Measurements from ENCODE around the gene CDK11A. TPM values are rescaled to one million over a fixed set of nuclear protein-coding genes. Genes with fewer than 3 reads are reported as not detected.
"Not testable (repeated sequence)": the region's sequence is repeated elsewhere in the genome, so short reads cannot be mapped to it uniquely, and the experiment has no call there.

CDK11A gene
- total and polyA plus RNA-seq, 5 donors from 2014 or later = 10.2 to 212 (median 15.6) TPM

DNA sequence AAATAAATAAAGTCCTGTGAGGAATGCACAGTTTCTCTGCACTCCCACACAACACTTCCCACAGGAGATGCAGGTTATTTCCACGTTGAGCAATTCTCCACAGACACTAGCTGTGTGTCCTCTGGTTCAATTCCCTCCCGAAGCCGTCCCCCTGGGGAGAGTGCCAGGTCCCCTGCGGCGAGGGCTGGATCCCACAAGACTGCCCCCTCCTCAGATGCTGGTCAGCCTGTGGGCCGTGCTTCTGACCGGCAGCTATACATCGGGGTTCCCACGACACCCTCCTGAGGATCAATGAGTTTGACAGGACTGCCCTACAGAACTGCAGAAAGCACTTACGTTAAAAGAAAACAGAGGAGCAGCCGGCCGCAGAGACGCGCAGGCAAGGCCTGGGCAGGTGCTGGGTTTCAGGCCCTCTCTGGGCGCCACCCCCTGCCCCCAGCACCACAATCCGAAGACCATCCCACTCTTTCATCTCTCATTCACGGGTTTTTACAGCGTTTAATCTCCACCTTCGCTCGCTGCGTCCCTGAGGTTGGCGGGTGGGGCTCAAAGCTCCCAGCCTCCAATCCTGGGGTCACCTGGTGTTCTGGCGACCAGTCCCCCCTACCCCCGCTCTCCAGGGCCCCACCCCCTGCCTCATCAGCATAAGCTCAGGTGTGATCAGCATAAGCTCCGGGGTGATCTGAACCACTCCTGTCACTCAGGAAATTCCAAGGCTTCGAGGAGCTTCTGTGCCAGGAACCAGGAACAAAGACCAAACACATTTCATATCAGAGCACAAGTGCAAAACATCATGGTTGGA lies 40.9 kb downstream of the CDK11A start:
- Histone ChIP-seq H3K27me3 (ENCODE audit: control insufficient read depth, insufficient read depth, low read length) (no peaks in the 10 kb centered on the region), H3K4me3 (ENCODE audit: low read depth, low read length) (no peak overlapping the region), H3K27ac (ENCODE audit: insufficient read depth, low read length, poor library complexity, severe bottlenecking) (no peak overlapping the region), H3K36me3 (ENCODE audit: control insufficient read depth, insufficient read depth, low read length) (no peaks in the 10 kb centered on the region), H3K4me1 (ENCODE audit: control insufficient read depth, insufficient read depth, low read length, poor library complexity, severe bottlenecking) (peaks cover 10% of the 10 kb centered on the region), H3K9me3 (ENCODE audit: control insufficient read depth in 2 of 2, low read length in 2 of 2) (no peaks in the 10 kb centered on the region)
- Mint-ChIP-seq H3K36me3 (peaks cover 13% of the 10 kb centered on the region), H3K27ac (peak overlapping the region in 1 of 3 donors; percentile 72), H3K9me3 (peaks cover 0 to 2% (median 0%) of the 10 kb centered on the region in 7 donors), H3K4me3 (no peak overlapping the region), H3K27me3 (no peaks in the 10 kb centered on the region), H3K4me1 (peaks cover 0 to 61% (median 24%) of the 10 kb centered on the region in 4 donors)
- DNase-seq (no peak), ATAC-seq (ENCODE audit: low read depth in 2 of 2) (no peak)

GRCh38 chr1:1680912-1681273 lies 43.3 kb downstream of the CDK11A start:
- H3K4me1 ChIP-seq (ENCODE audit: control insufficient read depth, insufficient read depth, low read length, poor library complexity, severe bottlenecking) = peaks cover 21% of the 10 kb centered on the region
- no peak overlapping the region for H3K4me3 Mint-ChIP-seq

GRCh38 chr1:1680031-1680911 lies 43.9 kb downstream of the CDK11A start:
- DNase-seq (no peak), ATAC-seq (ENCODE audit: low read depth in 2 of 2) (no peak)
- Histone ChIP-seq H3K4me1 (ENCODE audit: control insufficient read depth, insufficient read depth, low read length, poor library complexity, severe bottlenecking) (peaks cover 21% of the 10 kb centered on the region), H3K27me3 (ENCODE audit: control insufficient read depth, insufficient read depth, low read length) (no peaks in the 10 kb centered on the region), H3K27ac (ENCODE audit: insufficient read depth, low read length, poor library complexity, severe bottlenecking) (no peak overlapping the region), H3K36me3 (ENCODE audit: control insufficient read depth, insufficient read depth, low read length) (no peaks in the 10 kb centered on the region), H3K4me3 (ENCODE audit: low read depth, low read length) (no peak overlapping the region), H3K9me3 (ENCODE audit: control insufficient read depth in 2 of 2, low read length in 2 of 2) (no peaks in the 10 kb centered on the region)
- Mint-ChIP-seq H3K4me3 (no peak overlapping the region), H3K27me3 (no peaks in the 10 kb centered on the region), H3K9me3 (peaks cover 0 to 2% (median 0%) of the 10 kb centered on the region in 7 donors), H3K4me1 (peaks cover 0 to 48% (median 25%) of the 10 kb centered on the region in 4 donors), H3K36me3 (peaks cover 5% of the 10 kb centered on the region), H3K27ac (peak overlapping the region in 1 of 3 donors; percentile 93)

More at GRCh38 chr1:1680912-1681273, 43.3 kb downstream of the CDK11A start:
- no peaks in the 10 kb centered on the region for H3K9me3 ChIP-seq (ENCODE audit: control insufficient read depth in 2 of 2, low read length in 2 of 2)
- no peak overlapping the region for H3K4me3 ChIP-seq (ENCODE audit: low read depth, low read length)
- Mint-ChIP-seq H3K27ac (no peak overlapping the region), H3K4me1 (peaks cover 0 to 53% (median 25%) of the 10 kb centered on the region in 4 donors), H3K27me3 (no peaks in the 10 kb centered on the region), H3K9me3 (peaks cover 0 to 2% (median 0%) of the 10 kb centered on the region in 7 donors), H3K36me3 (peaks cover 7% of the 10 kb centered on the region)
- DNase-seq (no peak), ATAC-seq (ENCODE audit: low read depth in 2 of 2) (no peak)
- no peaks in the 10 kb centered on the region for H3K27me3 ChIP-seq (ENCODE audit: control insufficient read depth, insufficient read depth, low read length)
- no peaks in the 10 kb centered on the region for H3K36me3 ChIP-seq (ENCODE audit: control insufficient read depth, insufficient read depth, low read length)
- H3K27ac ChIP-seq (ENCODE audit: insufficient read depth, low read length, poor library complexity, severe bottlenecking) = no peak overlapping the region

DNA sequence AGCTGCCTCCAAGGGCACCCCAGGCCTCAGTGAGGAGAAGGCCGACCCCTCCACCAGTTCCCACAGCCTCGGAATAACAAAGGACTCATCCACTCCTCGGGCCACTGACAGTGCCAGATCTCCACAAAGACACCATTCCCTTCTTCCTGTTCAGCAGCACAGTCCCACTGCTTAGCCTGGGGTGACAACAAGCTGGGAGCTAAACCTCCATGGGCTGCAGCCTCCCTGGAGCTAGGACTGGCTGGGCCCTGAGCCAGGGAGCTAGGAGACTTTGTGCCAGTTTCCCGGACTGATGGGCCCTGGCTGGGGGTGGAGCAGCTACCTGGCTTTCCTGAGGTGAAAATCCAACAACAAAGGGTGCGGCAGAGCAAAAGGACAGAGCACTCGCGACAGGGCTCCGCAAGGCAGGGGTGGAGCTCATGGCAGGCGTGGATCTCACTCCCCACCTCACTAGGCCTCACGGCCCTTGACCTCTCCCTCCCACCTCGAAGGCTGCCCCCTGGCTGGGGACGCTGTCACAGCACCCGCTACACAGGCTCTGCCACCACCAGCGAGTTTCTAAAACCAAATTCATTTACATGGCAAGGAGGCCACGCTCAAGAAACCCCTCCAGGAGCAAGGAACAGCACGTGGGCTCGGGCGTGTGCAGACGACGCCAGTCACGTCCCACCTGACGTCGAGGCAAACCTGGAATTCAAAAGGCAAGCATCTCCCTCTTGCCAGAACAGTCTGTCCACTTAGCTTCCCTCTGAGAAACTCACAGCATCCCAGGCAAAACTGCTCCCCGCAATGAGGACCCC lies 45.4 kb downstream of the CDK11A start:
- H3K36me3 ChIP-seq (ENCODE audit: control insufficient read depth, insufficient read depth, low read length) = no peaks in the 10 kb centered on the region
- Mint-ChIP-seq H3K4me1 (peaks cover 0 to 44% (median 26%) of the 10 kb centered on the region in 4 donors), H3K27ac (peak overlapping the region; percentile 98 to 100 (median 99)), H3K4me3 (peak overlapping the region; percentile 81 to 96 (median 94)), H3K9me3 (peaks cover 0 to 2% (median 0%) of the 10 kb centered on the region in 7 donors), H3K36me3 (peaks cover 4% of the 10 kb centered on the region), H3K27me3 (no peaks in the 10 kb centered on the region)
- ATAC-seq (ENCODE audit: low read depth in 2 of 2) (peak in 1 of 2 donors; percentile 39), DNase-seq (peak in 2 of 3 donors; percentile 49 to 61)
- no peaks in the 10 kb centered on the region for H3K9me3 ChIP-seq (ENCODE audit: control insufficient read depth in 2 of 2, low read length in 2 of 2)
- no peaks in the 10 kb centered on the region for H3K27me3 ChIP-seq (ENCODE audit: control insufficient read depth, insufficient read depth, low read length)
- H3K27ac ChIP-seq (ENCODE audit: insufficient read depth, low read length, poor library complexity, severe bottlenecking) = peak overlapping the region; percentile 79
- H3K4me3 ChIP-seq (ENCODE audit: low read depth, low read length) = no peak overlapping the region
- peaks cover 18% of the 10 kb centered on the region for H3K4me1 ChIP-seq (ENCODE audit: control insufficient read depth, insufficient read depth, low read length, poor library complexity, severe bottlenecking)

DNA sequence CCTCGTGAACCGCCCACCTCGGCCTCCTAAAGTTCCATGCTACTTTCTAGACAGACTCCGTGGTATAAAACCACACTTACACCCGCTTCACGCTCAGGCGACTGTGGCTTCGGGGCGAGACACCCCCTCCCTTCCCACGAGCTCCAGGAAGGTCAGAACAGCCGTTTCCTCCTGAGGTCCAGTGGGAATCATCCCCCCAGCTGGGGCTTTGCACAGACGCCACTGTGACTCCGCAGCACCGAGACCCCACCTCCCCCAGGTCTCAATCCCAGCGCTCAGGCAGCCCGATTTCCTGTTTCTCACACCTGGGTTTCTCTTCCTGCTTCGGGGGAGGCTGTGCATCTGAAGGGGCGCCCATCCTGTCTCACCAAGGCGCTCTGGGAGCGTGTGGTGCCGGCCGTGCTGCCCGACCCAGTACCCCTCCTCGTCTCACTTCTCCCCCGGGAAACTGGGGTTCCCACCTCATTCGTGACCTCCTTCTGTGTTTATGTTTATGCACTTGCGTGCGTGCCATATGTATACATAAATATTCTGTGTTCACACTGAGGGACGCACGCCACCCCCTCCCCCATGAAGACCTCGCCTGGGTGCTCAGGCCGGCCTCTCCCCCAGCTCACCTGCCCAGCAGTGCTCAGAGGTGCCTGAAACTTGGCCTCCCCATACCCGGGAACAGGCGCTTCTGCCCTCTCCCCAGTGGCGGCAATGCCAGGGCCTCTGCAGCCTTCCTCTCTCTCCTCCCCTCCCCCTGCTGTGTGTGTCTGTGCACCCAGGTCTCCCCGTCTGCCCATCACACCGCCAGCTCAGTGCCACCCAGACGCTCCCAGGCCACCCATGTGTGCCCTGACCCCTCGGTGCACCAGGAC lies 46.2 kb downstream of the CDK11A start:
- Histone ChIP-seq H3K27me3 (ENCODE audit: control insufficient read depth, insufficient read depth, low read length) (no peaks in the 10 kb centered on the region), H3K4me1 (ENCODE audit: control insufficient read depth, insufficient read depth, low read length, poor library complexity, severe bottlenecking) (peaks cover 18% of the 10 kb centered on the region), H3K36me3 (ENCODE audit: control insufficient read depth, insufficient read depth, low read length) (no peaks in the 10 kb centered on the region), H3K9me3 (ENCODE audit: control insufficient read depth in 2 of 2, low read length in 2 of 2) (no peaks in the 10 kb centered on the region), H3K27ac (ENCODE audit: insufficient read depth, low read length, poor library complexity, severe bottlenecking) (peak overlapping the region; percentile 79), H3K4me3 (ENCODE audit: low read depth, low read length) (peak overlapping the region; percentile 72)
- peaks cover 7% of the 10 kb centered on the region for H3K36me3 Mint-ChIP-seq
- H3K27me3 Mint-ChIP-seq = no peaks in the 10 kb centered on the region
- peaks cover 0 to 2% (median 0%) of the 10 kb centered on the region in 7 donors for H3K9me3 Mint-ChIP-seq
- peak; percentile 70 to 77 for ATAC-seq (ENCODE audit: low read depth in 2 of 2)
- H3K4me1 Mint-ChIP-seq = peaks cover 0 to 37% (median 23%) of the 10 kb centered on the region in 4 donors
- peak; percentile 31 to 71 (median 57) for DNase-seq
- peak overlapping the region; percentile 81 to 96 (median 94) for H3K4me3 Mint-ChIP-seq
- peak overlapping the region; percentile 98 to 100 (median 99) for H3K27ac Mint-ChIP-seq

GRCh38 chr1:1676087-1676486 lies 48.1 kb downstream of the CDK11A start:
- H3K36me3 ChIP-seq (ENCODE audit: control insufficient read depth, insufficient read depth, low read length); H3K9me3 Mint-ChIP-seq; H3K27me3 ChIP-seq (ENCODE audit: control insufficient read depth, insufficient read depth, low read length); H3K27me3 Mint-ChIP-seq; H3K4me3 ChIP-seq (ENCODE audit: low read depth, low read length); H3K4me3 Mint-ChIP-seq; H3K36me3 Mint-ChIP-seq; H3K27ac Mint-ChIP-seq; ATAC-seq (ENCODE audit: low read depth in 2 of 2); H3K9me3 ChIP-seq (ENCODE audit: control insufficient read depth in 2 of 2, low read length in 2 of 2); H3K27ac ChIP-seq (ENCODE audit: insufficient read depth, low read length, poor library complexity, severe bottlenecking); DNase-seq: not testable (repeated sequence)
- peaks cover 0 to 29% (median 18%) of the 10 kb centered on the region in 4 donors for H3K4me1 Mint-ChIP-seq
- H3K4me1 ChIP-seq (ENCODE audit: control insufficient read depth, insufficient read depth, low read length, poor library complexity, severe bottlenecking) = peaks cover 18% of the 10 kb centered on the region

Measured in CD4-positive, CD25-positive, alpha-beta regulatory T cell (primary cell).